Mesodermal cell (in vitro differentiated cells): ENCODE data around the gene NFATC2IP.

ENCODE experiments used
- H3K27ac ChIP-seq: 2 replicates; pipeline ENCODE4 v1.7.0; 2013; ENCODE audit warnings: mild to moderate bottlenecking, low read depth, low read length, moderate library complexity; ENCODE audit not compliant: severe bottlenecking
- H3K36me3 ChIP-seq: 2 replicates; pipeline ENCODE4 v1.7.1; 2013; ENCODE audit warnings: mild to moderate bottlenecking, low read length, moderate library complexity; ENCODE audit not compliant: control insufficient read depth, insufficient read depth
- H3K4me1 ChIP-seq: one replicate; pipeline ENCODE4 v1.7.1; 2013; ENCODE audit warnings: mild to moderate bottlenecking, low read length; ENCODE audit not compliant: insufficient read depth, control insufficient read depth, poor library complexity, severe bottlenecking
- H3K4me3 ChIP-seq: 2 replicates; pipeline ENCODE4 v1.7.0; 2013; ENCODE audit warnings: low read length, control low read depth, mild to moderate bottlenecking; ENCODE audit not compliant: insufficient read depth, poor library complexity, severe bottlenecking; ENCODE audit errors: extremely low read depth
- H3K9me3 ChIP-seq: 2 replicates; pipeline ENCODE4 v1.7.1; 2013; ENCODE audit warnings: mild to moderate bottlenecking, low read length, moderate library complexity; ENCODE audit not compliant: control insufficient read depth
- WGBS, 2 experiments: methylation state at CpG; one replicate each; pipeline ENCODE4 v1.1.5; 2013; ENCODE audit warnings: missing lambda C conversion rate in 2 of 2; ENCODE audit not compliant: insufficient coverage in 2 of 2; 5-methylcytosine and 5-hydroxymethylcytosine counted together

The NFATC2IP gene

DNA sequence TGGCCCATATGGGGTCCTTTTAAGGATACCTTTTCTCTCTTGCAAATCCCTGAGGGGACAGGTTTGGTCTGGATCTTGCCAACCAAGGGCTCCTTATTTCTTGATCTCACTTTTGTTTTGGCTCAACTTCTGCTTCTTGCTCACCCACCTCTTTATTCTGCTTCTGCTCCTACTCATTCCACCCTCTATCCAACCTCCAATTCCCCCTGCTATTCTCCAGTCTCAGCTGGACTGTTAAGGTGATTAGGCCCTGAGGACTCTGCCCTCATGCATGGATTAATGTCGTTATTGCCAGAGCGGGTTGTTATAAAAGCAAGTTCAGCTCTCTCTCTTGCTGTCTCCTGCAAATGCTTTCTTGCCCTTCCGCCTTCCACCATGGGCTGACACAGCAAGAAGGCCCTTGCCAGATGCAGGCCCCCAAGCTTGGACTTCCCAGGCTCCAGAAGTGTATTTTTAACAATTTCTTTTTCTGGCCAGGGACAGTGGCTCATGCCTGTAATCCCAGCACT, 63.9 kb downstream of the NFATC2IP start:
- no peaks in the 10 kb centered on the region for H3K36me3 ChIP-seq
- no peaks in the 10 kb centered on the region for H3K4me1 ChIP-seq
- H3K4me3 ChIP-seq, result no peak overlapping the region
- no peak overlapping the region for H3K27ac ChIP-seq
- H3K9me3 ChIP-seq, result no peaks in the 10 kb centered on the region
- WGBS, 2 experiments, result 79 to 93% methylated on average over 2 to 3 of the region's 3 CpGs
